Measurements from ENCODE around the gene ADCY10. TPM values are rescaled to one million over a fixed set of nuclear protein-coding genes. Genes with fewer than 3 reads are reported as not detected.

ADCY10 gene
- total and polyA plus RNA-seq, 2 of the 8 experiments (the other 6 are each of a cell fraction or from before 2014, with no cell fraction given): 0.02 TPM; not detected in 1

- TF ChIP-seq ZNF274 (IDR thresholded peaks at IDR 0.05; ENCODE audit: borderline replicate concordance, extremely low read depth, low read length) (no peak), CTBP2 (IDR thresholded peaks at IDR 0.05; ENCODE audit: borderline replicate concordance, insufficient read depth, insufficient read length, low read length) (no peak), BCL11A (IDR thresholded peaks at IDR 0.05; ENCODE audit: low read depth in 2 of 2, low read length in 2 of 2) (no peak), MAX (IDR thresholded peaks at IDR 0.05) (no peak), BRCA1 (IDR thresholded peaks at IDR 0.05; ENCODE audit: low read depth, low read length) (no peak), CBX5 (IDR thresholded peaks at IDR 0.05; ENCODE audit: low read depth, low read length) (no peak), SRF (IDR thresholded peaks at IDR 0.05; ENCODE audit: low read depth, low read length) (no peak), HDAC2 (IDR thresholded peaks at IDR 0.05; ENCODE audit: borderline replicate concordance in 1 of 2, low read depth in 2 of 2, low read length in 2 of 2) (no peak), CHD1 (IDR thresholded peaks at IDR 0.05; ENCODE audit: low read depth, low read length) (no peak), EP300 (IDR thresholded peaks at IDR 0.05; ENCODE audit: borderline replicate concordance in 1 of 2, low read depth in 2 of 2, low read length in 2 of 2) (no peak), HDAC6 (IDR thresholded peaks at IDR 0.05; ENCODE audit: low read depth, low read length) (no peak), E2F6 (IDR thresholded peaks at IDR 0.05) (no peak)
These were observed 117.9 kb downstream of the ADCY10 start (continued) for GRCh38 chr1:167795810-167796740.
